HEK293 (cell line): ENCODE results near the gene CAV1.

ENCODE experiments used
- KLF9 ChIP-seq: fragments of 450-650 bp; formaldehyde crosslinking; IDR thresholded peaks from 2 replicates; pipeline ENCODE4 v1.5.1; 2016; ENCODE audit warnings: missing biosample characterization, missing genetic modification characterization, low read depth
- SP2 ChIP-seq: fragments of 450-650 bp; formaldehyde crosslinking; IDR thresholded peaks from 2 replicates; pipeline ENCODE4 v1.5.1; 2016; ENCODE audit warnings: missing biosample characterization, missing genetic modification characterization
- YY1 ChIP-seq: fragments of 450-650 bp; formaldehyde crosslinking; IDR thresholded peaks from 2 replicates; pipeline ENCODE4 v1.5.1; 2018; ENCODE audit warnings: missing biosample characterization, missing genetic modification characterization
- ZBTB1 ChIP-seq: fragments of 450-650 bp; formaldehyde crosslinking; IDR thresholded peaks from 2 replicates; pipeline ENCODE4 v1.5.1; 2016; ENCODE audit warnings: missing biosample characterization, missing genetic modification characterization
- TF ChIP-seq, protein P1 (sequence below): fragments of 450-650 bp; formaldehyde crosslinking; IDR thresholded peaks from 2 replicates; pipeline ENCODE4 v1.5.1; 2016; ENCODE audit warnings: missing biosample characterization, missing genetic modification characterization
- TF ChIP-seq, protein P2 (sequence below): sonication (generic); formaldehyde crosslinking; IDR thresholded peaks from 2 replicates; pipeline ENCODE4 v1.8.1; 2022; ENCODE audit warnings: mild to moderate bottlenecking, moderate library complexity, missing genetic modification reagents

DNA sequence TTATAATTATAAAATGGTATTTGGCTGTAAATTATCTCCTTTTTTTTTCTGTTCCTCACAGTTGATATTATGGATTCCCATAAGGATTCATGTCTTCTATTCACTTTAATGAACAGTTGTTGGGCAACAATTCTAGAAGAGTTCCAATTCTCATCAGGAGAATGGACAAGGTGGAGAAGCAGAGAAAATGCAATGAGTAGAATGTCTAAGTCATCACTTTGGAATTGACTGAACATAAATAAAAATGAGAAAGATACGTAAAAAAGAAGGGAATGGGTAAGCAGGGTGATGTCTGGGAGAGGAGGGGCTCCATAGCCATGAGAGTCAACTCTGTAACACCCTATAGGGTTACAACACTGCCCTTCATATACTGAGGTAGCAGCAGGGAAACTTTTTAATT lies 27.1 kb upstream of the CAV1 start:
- TF ChIP-seq, protein P1, sequence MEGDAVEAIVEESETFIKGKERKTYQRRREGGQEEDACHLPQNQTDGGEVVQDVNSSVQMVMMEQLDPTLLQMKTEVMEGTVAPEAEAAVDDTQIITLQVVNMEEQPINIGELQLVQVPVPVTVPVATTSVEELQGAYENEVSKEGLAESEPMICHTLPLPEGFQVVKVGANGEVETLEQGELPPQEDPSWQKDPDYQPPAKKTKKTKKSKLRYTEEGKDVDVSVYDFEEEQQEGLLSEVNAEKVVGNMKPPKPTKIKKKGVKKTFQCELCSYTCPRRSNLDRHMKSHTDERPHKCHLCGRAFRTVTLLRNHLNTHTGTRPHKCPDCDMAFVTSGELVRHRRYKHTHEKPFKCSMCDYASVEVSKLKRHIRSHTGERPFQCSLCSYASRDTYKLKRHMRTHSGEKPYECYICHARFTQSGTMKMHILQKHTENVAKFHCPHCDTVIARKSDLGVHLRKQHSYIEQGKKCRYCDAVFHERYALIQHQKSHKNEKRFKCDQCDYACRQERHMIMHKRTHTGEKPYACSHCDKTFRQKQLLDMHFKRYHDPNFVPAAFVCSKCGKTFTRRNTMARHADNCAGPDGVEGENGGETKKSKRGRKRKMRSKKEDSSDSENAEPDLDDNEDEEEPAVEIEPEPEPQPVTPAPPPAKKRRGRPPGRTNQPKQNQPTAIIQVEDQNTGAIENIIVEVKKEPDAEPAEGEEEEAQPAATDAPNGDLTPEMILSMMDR (tag by site-specific recombination) = no peak
- no peak for TF ChIP-seq KLF9 (tag by site-specific recombination)
- TF ChIP-seq ZBTB1 (tag by site-specific recombination) = no peak
- no peak for TF ChIP-seq YY1 (tag by site-specific recombination)
- TF ChIP-seq, protein P2, sequence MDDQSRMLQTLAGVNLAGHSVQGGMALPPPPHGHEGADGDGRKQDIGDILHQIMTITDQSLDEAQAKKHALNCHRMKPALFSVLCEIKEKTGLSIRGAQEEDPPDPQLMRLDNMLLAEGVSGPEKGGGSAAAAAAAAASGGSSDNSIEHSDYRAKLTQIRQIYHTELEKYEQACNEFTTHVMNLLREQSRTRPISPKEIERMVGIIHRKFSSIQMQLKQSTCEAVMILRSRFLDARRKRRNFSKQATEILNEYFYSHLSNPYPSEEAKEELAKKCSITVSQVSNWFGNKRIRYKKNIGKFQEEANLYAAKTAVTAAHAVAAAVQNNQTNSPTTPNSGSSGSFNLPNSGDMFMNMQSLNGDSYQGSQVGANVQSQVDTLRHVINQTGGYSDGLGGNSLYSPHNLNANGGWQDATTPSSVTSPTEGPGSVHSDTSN (CRISPR knock-in tag) = no peak
- no peak for TF ChIP-seq SP2 (tag by site-specific recombination)
